DMS 273 treated with DMSO at 0.1 percent for 48 hours (cell line): ENCODE measurements around the gene C5orf24.
"Not testable (repeated sequence)": the region's sequence is repeated elsewhere in the genome, so short reads cannot be mapped to it uniquely, and the experiment has no call there.

Source experiments
- DNase-seq: peaks from one replicate; lab custom pipeline; 2025; lab: John Stamatoyannopoulos, UW

C5orf24 gene

DNA sequence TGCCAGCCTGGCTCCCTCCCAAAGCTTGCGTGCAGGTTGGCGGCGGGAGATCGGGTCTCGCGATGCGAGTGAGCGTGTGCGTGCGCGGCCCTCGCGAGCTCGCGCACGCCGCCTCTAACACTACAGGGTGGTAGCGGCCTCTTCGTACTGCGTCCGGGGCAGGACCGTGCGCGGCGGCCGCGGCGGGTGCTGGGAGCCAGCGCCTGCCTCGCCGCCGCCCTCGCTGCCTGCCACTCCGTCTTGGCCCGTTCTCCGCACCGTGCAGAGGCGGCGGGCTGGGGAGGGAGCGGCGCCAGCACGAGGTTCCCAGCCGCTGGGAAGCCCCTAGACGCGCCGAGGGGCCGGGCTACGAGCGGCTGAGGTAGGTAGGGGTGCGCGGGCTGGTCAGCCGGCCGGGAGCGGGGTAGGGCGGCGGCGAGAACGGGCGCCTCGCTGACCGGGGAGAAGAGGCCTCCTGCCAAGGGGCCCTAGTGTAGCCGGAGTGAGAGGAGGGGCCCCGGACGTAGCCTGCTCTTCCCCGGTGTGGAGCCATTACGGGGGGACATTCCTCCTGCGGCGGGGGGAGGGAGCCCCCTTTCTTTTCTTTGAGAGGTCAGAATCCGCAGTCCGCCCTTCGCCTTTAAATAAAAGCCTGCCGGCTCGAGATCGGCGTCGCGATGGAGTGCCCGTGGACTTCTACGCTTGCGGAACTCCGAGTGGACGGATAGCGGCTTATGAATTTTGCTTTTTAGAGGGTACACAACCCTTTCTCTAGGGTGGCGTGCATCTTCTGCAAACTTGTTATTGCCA, at the start of gene C5orf24:
Gene C5orf24 (plus strand): TSS at position 117 of the 789 bp plus-strand sequence. CDS start 8,933 bp downstream, outside the sequence.
- DNase-seq: peak; percentile 89

DNA sequence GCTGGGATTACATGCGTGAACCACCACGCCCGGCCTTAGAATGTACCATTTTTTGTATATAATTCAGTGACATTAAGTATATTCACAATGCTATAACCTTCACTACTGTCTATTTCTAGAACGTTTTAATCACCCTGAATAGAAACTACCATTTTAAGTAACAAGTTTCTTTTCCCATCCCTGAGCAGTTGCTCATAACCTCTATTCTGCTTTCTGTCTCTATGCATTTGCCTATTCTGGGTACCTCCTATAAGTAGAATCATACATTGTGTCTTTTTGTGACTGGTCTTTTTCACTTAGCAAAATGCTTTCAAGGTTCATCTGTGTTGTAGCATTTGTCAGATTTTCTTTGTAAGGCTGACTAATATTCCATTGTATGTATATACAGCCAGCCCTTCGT, 47.3 kb upstream of the C5orf24 start:
- no peak for DNase-seq

DNA sequence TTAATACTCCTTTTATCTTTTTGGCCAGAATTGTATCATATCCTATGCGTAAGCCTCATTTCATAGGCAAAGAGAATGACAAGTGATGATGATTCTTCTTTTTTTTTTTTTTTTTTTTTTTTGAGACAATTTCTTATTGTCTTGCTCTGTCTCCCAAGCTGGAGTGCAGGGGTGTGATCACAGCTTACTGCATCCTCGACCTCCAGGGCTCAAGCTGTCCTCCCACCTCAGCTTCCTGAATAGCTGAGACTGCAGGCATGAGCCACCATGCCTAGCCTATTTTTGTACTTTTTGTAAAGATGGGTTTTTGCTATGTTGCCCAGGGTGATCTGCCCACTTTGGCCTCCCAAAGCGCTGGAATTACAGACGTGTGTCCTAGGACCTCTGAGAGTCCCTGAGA, 41.9 kb upstream of the C5orf24 start:
- no peak for DNase-seq

DNA sequence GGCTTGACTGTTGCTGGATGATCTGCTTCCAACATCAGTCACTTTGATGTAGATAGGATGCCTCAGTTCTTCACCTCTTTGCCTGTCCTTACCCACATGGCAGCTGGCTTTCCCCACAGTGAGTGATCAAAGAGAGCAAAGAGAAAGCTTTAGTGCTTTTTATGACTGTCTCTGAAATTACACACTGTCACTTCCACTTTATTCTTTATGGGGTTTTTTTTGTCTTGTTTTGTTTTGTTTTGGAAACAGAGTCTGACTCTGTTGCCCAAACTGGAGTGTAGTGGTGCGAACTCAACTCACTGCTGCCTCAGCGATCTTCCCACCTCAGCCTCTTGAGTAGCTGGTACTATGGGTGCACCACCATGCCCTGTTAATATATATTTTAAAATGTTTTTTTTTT, 32.4 kb upstream of the C5orf24 start:
- DNase-seq: no peak

DNA sequence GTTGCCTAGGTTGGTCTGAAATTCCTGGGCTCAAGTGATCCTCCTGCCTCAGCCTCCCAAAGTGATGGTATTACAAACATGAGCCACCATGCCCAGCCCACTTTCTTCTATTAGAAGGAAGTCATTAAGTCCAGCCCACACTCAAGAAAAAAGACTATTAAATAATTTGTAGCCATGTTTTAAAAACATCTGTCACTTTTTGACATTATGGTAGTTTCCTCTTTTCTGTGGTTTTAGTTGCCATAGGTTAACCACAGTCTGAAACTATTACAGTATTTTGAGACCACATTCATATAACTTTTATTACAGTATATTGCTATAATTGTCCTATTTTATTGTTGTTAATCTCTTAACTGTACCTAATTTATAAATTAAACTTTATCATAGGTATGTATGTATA, 31.9 kb upstream of the C5orf24 start:
- no peak for DNase-seq

DNA sequence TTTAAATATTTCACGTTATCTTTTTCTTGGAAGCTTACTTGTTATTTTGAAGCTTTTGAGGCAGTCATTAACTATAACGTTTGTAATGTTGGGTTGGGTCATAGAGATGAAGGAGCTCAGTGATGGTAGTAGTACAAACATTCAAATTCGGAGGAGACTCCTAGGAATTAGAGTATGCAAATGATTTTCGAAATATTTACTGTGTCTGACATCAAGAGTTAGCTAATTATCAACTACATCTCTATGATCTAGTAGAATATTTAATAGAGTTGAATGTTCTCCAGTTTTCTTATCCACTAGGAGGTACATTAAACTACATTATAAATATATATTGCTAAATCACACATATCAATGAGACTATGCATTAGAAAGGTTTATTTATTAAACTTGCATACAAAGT, 28.8 kb upstream of the C5orf24 start:
- DNase-seq: no peak

DNA sequence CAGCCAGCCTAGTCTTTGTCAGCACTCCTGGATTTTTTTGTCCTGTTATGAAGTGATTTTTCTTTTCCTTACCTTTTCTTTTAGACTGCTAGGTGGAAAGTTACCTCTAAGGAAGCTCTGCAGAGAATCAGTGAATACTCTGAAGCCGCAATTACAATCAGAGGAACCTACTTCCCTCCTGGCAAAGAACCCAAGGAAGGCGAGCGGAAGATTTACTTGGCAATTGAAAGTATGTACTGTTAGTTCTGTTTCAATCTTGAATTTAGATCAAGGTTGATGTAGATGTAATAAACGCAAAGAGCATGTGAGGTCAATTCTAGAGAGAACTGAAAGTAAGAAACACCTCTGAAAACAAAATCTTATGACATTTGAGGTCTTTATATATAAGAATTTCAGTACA, 27.0 kb upstream of the C5orf24 start:
- DNase-seq: no peak

DNA sequence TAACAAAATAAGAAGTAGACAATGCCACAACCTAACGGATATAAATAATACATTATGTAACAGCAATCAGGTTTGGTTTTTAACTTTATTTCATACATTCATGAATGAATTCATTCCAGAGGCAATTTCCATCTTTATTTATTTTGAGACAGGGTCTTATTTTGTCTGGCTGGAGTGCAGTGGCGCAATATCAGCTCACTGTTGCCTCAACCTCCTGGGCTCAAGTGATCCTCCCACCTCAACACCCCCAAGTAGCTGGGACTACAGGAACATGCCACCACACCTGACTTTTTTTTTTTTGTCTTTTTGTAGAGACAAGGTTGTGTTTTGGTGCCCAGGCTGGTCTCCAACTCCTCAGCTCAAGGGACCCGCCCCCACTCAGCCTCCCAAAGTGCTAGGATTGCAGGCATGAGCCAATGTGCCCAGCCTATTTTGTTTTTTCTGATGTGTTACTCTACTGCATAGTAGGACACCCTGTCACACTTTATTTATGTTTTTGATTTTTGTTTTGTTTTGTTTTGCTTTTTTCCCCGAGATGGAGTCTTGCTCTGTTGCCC, 26.3 kb upstream of the C5orf24 start:
- DNase-seq: no peak

DNA sequence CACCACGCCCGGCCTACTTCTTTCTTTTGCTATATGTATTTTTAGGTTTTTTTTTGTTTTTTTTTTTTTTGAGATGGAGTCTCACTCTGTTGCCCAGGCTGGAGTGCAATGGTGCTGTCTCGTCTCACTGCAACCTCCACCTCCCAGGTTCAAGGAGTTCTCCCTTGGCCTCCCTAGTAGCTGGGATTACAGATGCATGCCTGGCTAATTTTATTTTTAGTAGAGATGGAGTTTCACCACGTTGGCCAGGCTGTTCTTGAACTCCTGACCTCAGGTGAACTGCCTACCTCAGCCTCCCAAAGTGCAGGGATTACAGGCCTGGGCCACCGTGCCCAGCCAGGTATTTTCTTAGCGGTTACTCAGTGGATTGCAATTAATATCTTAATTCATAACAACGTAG, 23.9 kb upstream of the C5orf24 start:
- no peak for DNase-seq

DNA sequence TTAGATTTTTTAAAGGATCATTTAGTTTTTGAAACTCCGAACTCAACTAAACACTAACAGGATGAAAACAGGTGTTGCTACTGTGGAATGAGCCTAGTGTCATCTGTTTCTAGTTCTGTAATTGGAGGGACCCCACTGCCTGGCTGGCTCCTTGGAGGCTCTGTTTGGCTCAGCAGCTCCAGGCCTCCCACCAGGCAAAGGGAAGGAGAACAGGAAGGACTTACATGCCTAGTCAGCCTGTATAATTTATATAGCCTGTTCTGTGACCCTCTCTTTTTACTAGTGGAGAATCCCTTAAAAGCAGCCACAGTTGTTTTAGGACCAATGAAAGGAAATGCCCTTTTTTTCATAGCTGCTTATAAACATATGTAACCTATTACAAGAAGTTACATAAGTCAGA, 21.1 kb upstream of the C5orf24 start:
- no peak for DNase-seq

DNA sequence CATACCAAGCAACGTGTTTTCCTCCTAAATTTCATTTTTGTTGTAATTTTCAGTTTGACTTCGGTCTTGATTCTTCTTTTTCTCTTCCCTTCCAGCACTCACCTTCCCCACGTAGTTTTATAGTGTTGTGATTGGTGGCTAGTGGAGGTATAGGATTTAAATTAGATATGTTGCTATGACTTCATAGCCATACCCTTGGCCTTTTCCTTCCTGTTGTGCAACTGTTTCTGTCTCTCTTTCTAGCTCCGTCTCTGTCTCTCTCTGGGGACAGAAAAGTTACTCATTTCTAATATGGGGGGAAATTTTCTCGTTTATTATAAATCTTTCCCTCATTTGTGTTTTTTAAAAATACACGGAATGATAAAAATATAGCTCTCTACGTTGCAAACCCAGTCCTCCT, 20.6 kb upstream of the C5orf24 start:
- DNase-seq: no peak

DNA sequence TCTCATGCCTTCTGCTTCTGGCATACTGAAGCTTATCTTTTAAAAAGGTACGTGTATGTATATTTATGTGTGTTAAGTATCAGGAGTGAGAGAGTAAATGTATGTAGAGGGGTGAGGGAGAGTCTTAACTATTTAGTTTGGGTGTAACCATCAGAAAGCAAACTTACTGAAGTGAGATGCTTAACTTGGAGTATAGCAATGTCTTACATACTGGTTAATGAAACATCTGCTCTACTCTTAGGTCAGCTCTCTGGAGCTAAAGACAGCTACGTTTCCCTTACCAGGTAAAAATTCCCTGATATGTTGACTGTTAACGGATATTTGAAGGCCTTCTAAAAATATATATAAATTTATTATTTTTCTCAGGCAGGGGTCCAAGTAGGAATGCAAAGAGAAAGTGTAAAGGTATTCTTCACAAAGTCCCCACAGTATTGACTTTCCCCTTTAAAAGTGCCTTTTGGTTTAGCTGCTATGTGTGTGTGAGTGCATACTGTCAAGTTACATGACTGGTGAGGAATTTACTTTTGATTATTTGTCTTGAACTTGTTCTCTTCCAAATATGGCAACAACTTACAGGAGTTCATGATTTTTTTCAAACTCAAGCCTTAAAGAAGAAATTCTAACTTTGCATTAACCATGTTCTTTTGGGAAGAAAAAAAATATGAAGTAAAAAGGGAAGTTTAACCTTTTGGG, 12.3 kb upstream of the C5orf24 start:
- DNase-seq: no peak

DNA sequence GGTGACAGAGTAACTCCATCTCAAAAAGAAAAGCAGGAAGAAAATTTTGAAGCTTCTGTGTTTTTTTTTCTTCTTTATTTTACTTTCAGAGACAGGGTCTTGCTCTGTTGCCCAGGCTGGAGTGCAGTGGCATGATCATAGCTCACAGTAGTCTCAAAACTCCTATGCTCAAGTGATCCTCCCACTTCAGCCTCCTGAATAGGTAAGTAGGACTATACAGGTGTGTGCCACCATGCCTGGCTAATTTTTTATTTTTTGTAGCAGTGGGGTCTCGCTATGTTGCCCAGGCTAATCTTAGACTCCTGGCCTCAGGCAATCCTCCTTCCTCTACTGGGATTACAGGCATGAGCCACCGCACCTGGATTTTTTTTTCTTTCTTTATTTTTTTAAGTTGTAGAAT, 10.1 kb upstream of the C5orf24 start:
- DNase-seq: no peak

DNA sequence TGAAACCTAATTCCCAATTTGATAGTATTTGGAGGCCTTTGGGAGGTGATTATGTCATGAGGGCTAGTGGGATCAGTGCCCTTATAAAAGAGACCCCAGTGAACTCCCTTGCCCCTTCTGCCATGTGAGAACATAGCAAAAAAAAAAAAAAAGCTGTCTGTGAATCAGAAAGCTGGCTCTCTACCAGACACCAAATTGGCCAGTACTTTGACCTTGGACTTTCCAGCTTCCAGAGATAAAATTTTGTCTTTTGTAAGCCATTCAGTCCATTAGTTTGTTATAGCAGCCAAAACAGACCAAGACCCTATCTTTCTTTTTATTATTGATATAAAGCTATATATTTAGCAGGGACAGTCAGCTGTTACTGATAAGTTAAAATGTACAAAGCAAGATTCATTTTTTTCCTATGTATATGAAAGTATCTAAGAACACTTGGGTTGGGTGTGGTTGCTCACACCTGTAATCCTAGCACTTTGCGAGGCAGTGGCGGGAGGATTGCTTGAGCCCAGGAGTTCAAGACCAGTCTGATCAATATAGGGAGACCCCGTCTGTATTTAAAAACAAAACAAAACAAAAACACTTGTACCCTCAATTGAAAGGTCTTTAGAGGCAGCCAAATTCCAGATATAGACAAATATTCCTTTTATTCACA, 8.1 kb upstream of the C5orf24 start:
- DNase-seq: no peak

DNA sequence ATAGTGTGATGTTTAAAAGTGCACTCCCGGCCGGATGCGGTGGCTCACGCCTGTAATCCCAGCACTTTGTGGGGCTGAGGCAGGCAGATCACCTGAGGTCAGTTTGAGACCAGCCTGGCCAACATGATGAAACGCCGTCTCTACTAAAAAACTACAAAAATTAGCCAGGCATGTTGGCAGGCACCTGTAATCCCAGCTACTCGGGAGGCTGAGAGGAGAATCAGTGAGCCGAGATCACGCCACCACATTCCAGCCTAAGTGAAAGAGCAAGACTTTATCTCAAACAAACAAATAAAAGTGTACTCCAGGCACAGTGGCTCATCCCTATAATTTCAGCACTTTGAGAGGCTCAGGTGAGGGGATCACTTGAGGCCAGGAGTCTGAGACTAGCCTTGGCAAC, 7.4 kb upstream of the C5orf24 start:
- not testable (repeated sequence) for DNase-seq

DNA sequence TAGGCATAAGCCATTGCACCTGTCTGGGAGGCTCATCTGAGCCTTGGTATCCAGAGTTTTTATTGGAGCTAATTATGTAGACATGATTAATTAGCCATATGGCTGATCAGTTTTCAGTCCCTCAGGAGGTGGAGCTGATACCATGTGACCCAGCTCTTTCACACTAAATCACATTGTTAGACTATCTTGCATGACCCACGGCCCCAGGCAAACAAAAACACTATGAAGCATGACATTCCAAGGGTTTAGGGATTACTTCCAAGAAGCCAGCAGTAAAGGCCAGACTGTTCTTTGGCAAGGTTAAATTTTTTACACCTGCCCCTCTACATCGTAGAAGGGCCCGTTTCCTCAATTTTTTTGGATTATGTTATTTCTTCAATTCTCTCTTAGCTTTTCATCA, 5.0 kb upstream of the C5orf24 start:
- DNase-seq: no peak

DNA sequence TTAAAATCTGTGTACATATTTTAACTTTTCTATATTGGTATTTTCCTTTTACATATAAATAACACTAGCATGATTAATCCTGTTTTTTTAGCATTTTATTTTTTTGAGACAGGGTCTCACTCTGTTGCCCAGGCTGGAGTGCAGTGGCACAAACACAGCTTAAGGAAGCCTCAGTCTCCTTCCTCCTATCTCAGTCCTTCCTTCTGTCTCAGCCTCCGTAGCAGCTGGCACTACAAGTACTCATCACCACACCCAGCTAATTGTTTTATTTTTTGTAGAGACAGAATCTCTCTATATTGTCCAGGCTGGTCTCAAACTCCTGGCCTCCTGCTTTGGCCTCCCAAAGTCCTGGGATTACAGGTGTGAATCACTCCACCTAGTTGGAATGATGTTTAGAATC, 1.5 kb upstream of the C5orf24 start:
- no peak for DNase-seq

DNA sequence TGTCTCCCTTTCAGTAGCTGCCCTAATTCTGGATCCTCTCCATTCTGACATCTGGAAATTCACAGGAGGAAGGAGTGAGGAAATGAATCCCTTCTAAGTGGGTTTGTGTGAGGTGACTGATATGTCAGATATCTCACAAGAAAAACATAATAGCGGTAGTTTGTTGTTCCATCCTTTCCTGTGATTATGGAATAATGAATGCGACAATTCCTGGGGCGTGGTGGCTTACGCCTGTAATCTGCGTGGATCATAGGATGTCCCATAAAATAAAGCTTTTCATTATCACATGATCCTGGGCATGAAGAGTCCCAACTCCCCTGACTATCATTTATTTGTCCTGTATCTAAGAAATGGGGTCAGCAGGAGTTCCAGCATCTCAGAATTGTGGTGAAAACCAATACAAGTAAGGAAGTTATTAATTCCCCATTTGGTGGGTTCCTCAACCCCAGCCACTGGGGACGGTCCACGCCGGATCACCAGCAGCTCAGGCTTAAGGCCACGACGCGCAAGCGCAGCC, 375 bp upstream of the C5orf24 start:
- DNase-seq: no peak

DNA sequence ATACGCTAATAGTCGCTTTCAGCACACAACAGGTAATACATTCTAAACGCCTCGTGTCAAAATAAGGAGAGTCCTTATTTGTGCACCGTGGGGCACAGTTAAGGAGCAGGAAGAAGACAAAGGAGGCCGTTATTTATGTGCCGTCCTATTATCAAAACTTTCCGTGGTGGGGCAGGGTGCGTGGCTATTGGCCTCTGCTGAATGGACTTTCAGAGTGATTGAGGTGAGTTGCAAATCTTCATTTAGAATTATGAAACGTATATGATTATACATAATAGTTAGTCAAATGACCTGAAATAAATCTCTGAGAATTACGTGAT, 833 bp downstream of the C5orf24 start:
- no peak for DNase-seq

DNA sequence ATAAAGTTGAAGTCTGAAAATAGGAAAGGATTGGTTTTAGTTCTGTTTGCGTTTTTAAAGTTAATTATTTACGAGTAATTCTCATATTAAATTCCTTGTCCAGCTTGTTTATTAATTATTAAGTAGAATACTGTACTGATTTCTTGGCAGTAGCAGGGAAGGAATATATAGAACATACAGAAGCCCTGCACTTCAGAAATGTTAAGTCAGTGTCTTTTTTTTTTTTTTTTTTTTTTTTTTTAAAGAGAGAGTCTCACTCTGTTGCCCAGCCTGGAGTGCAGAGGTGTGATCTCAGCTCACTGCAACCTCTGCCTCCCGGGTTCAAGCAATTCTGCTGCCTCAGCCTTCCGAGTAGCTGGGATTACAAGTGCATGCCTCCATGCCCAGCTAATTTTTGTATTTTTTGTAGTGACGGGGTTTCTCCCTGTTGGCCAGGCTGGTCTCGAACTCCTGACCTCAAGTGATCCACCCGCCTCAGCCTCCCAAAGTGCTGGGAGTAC, 3.7 kb downstream of the C5orf24 start:
- DNase-seq: not testable (repeated sequence)

DNA sequence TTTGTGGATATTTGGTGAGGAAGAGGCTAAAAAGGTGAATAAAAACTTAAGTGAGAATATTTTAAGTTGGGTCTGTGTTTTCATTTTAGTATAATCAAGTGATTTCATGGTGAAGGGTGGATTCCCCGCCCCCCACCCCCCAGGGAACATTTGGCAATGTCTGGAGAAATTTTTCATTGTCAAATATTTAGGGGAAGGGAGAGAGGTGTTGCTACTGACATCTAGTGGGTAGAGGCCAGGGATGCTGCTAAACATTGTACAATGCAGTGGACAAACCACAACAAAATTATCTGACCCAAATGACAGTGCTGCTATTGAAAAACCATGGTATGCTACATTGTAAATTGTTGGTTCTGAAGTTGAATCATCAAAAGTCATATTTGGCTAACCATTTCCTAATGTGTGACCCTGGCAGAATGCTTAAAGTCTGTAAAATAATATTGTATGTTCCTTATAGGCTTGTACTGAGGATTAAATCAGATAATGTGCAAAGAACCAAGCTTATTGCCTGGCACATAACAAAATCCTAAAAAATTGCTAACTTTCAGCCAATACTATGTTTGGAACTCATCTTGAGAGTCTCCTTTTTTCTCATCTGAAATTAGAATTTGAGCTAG, 5.6 kb downstream of the C5orf24 start:
- no peak for DNase-seq

DNA sequence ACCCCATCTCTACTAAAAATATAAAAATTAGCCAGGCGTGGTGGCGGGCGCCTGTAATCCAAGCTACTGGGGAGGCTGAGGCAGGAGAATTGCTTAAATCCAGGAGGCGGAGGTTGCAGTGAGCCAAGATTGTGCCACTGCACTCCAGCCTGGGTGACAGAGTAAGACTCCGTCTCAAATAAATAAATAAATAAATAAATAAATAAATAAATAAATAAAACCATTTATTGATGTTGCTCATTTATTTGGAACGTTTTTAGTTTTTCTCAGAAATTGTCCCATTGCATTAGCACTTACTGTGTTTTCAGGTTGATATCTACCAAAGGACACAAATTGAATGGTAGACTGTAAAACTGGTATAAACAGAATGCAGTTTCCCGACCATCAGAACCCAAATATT, 10.7 kb downstream of the C5orf24 start:
- DNase-seq: not testable (repeated sequence)
